Measurements from ENCODE around the gene SNX24. TPM values are rescaled to one million over a fixed set of nuclear protein-coding genes. Genes with fewer than 3 reads are reported as not detected.

SNX24 gene
- total RNA-seq, 1 donor from 2014 or later: 57.0 TPM

DNA sequence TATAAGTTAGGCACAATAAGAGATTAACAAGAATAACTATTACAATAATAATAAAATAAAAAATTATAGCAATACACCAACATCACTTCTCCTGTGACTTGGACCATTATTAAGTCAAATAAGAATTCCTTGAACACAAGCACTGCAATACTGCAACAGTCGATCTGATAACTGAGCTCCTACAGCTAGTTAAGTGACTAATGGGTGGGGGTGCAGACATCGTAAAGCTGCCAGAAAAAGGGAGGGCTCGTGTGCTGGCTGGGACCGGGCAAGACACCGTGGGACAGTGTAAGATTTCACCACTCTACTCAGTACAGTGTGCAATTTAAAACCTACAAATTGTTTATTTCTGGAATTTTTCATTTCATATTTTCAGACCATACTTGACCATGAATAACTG lies 78.8 kb downstream of the SNX24 start:
- H3K27me3 ChIP-seq (ENCODE audit: control insufficient read depth, insufficient read depth, low read length): no peaks in the 10 kb centered on the region
- DNase-seq (ENCODE audit: low read depth): no peak
- TF ChIP-seq, protein P1, sequence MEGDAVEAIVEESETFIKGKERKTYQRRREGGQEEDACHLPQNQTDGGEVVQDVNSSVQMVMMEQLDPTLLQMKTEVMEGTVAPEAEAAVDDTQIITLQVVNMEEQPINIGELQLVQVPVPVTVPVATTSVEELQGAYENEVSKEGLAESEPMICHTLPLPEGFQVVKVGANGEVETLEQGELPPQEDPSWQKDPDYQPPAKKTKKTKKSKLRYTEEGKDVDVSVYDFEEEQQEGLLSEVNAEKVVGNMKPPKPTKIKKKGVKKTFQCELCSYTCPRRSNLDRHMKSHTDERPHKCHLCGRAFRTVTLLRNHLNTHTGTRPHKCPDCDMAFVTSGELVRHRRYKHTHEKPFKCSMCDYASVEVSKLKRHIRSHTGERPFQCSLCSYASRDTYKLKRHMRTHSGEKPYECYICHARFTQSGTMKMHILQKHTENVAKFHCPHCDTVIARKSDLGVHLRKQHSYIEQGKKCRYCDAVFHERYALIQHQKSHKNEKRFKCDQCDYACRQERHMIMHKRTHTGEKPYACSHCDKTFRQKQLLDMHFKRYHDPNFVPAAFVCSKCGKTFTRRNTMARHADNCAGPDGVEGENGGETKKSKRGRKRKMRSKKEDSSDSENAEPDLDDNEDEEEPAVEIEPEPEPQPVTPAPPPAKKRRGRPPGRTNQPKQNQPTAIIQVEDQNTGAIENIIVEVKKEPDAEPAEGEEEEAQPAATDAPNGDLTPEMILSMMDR (IDR thresholded peaks at IDR 0.05; ENCODE audit: insufficient read depth, low read length, poor library complexity, severe bottlenecking): no peak
- H3K36me3 ChIP-seq (ENCODE audit: control insufficient read depth, insufficient read depth, low read length): no peaks in the 10 kb centered on the region
- no peak overlapping the region for H3K4me3 ChIP-seq (ENCODE audit: low read depth, low read length)

DNA sequence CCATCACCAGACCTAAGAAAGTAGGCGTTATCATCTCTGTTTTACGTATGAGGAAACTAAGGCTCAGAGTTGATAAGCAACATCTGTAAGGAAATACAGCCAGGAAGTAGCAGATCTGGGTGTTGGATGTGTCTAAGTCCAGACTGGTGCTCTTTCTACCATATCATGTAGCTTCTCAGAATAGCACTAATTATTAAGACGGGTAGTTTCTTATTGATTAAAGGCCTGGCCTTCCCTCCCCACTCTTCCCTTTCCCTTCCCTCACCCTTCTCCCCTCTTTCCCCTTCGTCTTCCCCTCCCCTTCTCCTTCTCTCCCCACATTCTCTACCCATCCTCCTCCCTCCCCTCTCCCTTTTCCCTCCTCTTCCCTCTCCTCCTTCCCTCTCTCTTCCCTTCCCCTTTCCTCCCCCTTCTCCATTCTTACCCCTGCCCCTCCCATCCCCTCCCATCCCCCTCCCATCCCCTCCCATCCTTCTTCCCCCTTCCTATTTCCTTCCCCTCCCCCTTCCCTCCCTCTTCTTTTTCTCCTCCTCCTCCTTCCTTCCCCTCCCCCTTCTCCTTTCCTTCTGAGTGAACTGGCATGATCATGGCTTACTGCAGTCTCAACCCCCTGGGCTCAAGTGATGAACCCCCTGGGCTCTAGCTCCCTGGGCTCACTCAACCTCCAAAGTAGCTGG lies 79.4 kb downstream of the SNX24 start:
- no peak for DNase-seq (ENCODE audit: low read depth)
- no peaks in the 10 kb centered on the region for H3K27me3 ChIP-seq (ENCODE audit: control insufficient read depth, insufficient read depth, low read length)
- H3K36me3 ChIP-seq (ENCODE audit: control insufficient read depth, insufficient read depth, low read length): no peaks in the 10 kb centered on the region
- no peak overlapping the region for H3K4me3 ChIP-seq (ENCODE audit: low read depth, low read length)
- TF ChIP-seq, protein P1 (IDR thresholded peaks at IDR 0.05; ENCODE audit: insufficient read depth, low read length, poor library complexity, severe bottlenecking): no peak

GRCh38 chr5:122929001-122929400 lies 83.6 kb downstream of the SNX24 start:
- no peaks in the 10 kb centered on the region for H3K27me3 ChIP-seq (ENCODE audit: control insufficient read depth, insufficient read depth, low read length)
- no peak for DNase-seq (ENCODE audit: low read depth)
- H3K36me3 ChIP-seq (ENCODE audit: control insufficient read depth, insufficient read depth, low read length): no peaks in the 10 kb centered on the region
- TF ChIP-seq, protein P1 (IDR thresholded peaks at IDR 0.05; ENCODE audit: insufficient read depth, low read length, poor library complexity, severe bottlenecking): no peak
- H3K4me3 ChIP-seq (ENCODE audit: low read depth, low read length): no peak overlapping the region

DNA sequence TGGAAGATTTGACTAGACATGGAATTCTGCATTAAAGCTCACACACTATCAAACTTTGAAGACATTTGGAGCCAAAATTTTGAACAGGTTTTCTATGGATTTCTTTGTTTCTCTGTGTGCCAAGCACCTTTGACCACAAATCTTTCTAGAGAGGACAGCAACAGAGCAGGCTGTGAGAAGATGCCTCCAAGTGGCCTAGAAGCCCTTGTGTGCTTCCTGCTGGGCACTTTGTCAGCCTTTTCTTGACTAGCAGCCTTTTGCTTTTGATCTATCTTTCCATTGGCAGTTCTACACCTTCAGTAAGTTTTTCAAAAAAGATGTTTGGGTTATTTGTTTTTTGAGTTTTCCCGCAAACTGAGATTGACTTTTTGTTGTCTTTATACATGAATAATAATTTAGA lies 84.6 kb downstream of the SNX24 start:
- Histone ChIP-seq H3K36me3 (ENCODE audit: control insufficient read depth, insufficient read depth, low read length) (no peaks in the 10 kb centered on the region), H3K27me3 (ENCODE audit: control insufficient read depth, insufficient read depth, low read length) (no peaks in the 10 kb centered on the region), H3K4me3 (ENCODE audit: low read depth, low read length) (no peak overlapping the region)
- no peak for DNase-seq (ENCODE audit: low read depth)
- TF ChIP-seq, protein P1 (IDR thresholded peaks at IDR 0.05; ENCODE audit: insufficient read depth, low read length, poor library complexity, severe bottlenecking): no peak

DNA sequence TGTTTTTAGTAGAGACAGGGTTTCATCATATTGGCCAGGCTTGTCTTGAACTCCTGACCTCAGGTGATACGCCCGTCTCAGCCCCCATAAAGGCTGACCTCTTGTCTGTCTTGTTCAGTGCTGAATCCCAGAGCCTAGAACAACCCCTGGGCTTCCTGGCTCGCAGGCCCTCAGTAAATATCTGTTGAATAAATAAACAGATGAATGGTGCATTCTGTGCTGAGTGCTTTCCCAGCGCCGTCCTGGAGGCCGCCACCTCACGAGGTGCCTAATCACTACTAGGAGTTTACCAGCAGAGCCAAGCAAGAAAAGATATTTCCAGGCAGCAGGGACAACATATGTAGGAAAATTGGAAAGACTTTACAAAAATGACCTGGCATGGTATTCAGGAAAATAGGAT lies 88.5 kb downstream of the SNX24 start:
- TF ChIP-seq, protein P1 (IDR thresholded peaks at IDR 0.05; ENCODE audit: insufficient read depth, low read length, poor library complexity, severe bottlenecking): no peak
- Histone ChIP-seq H3K36me3 (ENCODE audit: control insufficient read depth, insufficient read depth, low read length) (no peaks in the 10 kb centered on the region), H3K27me3 (ENCODE audit: control insufficient read depth, insufficient read depth, low read length) (no peaks in the 10 kb centered on the region), H3K4me3 (ENCODE audit: low read depth, low read length) (no peak overlapping the region)
- no peak for DNase-seq (ENCODE audit: low read depth)

GRCh38 chr5:122936088-122936487 lies 90.7 kb downstream of the SNX24 start:
- DNase-seq (ENCODE audit: low read depth): no peak
- Histone ChIP-seq H3K36me3 (ENCODE audit: control insufficient read depth, insufficient read depth, low read length) (no peaks in the 10 kb centered on the region), H3K4me3 (ENCODE audit: low read depth, low read length) (no peak overlapping the region), H3K27me3 (ENCODE audit: control insufficient read depth, insufficient read depth, low read length) (no peaks in the 10 kb centered on the region)
- TF ChIP-seq, protein P1 (IDR thresholded peaks at IDR 0.05; ENCODE audit: insufficient read depth, low read length, poor library complexity, severe bottlenecking): no peak

Data from kidney epithelial cell (primary cell).